DMS 273 (cell line): Measurements from ENCODE around the gene FAM3A.

Experiments used
- DNase-seq: peaks from one replicate; lab custom pipeline; 2025; ENCODE audit not compliant: unreplicated experiment; lab: John Stamatoyannopoulos, UW

The FAM3A gene

DNA sequence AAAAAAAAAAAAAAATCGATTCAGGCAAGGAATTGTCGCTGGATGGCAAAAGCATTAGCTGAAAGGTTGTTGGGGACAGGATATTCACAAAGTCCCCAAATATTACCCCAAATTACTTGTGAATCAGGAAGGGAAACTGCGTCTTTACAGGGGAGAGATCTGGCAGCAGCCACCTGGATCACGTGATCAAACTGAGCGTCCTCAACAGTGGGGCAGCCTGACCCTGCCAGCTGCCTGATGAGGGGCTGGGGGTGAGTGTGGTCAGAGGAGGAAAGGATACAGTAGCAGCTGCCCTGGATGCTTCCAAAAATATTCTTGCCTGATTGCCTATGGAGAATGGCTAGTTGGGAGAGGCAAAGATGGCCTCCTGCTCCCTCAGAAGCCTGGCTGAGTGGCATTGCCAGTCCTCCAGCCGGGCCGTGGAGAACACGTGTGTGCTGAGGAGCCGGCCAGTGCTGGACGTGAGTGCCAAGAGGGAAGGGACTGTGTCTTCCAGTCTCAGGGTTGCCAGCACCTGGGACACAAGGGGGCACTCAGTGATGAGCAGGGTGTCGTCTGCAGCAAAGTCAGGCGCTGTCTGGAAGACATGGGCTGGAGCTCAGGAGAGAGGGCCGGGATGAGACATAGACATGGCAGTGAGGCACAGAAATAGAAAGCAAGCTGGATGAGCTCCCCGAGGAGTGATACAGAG, 34.0 kb downstream of the FAM3A start:
- no peak for DNase-seq

DNA sequence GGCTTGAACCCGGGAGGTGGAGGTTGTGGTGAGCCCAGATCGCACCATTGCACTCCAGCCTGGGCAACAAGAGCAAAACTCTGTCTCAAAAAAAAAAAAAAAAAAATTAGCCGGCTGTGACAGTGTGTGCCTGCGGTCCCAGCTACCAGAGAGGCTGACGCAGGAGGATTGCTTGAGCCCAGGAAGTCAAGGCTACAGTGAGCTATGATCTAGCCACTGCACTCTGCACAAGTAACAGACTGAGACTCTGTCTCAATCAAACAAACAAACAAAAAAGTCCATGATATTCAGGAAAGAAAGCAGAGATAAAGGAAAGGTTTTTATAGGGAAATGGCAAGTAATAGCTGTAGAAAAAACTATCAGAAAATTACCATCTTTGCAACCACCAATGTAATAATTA, 34.8 kb downstream of the FAM3A start:
- DNase-seq: no peak

DNA sequence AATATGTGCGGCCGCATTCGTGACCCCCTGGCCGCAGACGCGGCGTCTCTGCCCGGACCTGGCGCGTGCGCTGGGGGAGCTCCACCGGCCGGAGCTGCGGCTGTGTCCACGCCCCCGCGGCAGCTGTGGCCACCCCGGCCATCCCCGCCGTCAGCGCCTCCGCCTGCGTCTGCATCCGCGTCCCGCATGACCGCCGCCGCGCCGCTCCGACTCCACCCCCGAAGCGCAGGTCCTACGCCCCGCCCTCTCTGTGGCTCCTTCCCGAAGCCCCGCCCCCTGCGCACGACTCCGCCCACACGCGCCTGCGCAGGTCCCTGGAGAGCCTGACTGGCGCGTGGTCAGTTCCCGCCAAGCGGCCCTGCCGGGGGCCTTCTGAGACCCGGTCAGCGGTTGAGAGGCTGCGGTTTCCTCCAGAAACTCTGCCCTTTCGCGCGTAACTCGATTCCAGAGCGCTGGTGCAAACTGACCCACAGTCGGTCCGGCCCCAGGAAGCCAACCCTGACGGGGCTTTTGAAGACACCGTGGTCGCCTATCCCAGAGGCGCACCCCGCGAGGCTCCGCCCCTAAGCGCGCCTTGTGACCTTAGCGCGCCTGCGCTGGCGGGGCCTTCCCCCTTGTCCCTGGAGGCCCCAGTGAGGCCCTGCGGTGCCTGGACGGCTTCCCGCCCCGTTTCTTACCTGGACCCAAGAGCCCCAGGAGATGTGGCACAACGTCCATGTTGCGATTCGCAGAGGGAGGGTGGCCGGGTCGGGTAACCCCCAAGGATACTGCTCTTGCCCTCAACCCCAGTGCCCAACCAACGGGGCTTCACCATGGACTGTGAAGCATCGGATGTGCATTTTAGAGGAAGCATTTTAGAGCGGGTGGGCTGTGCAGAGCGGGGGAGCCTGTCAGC, 37.1 kb downstream of the FAM3A start, which contains the start of gene LAGE3:
Gene LAGE3, minus strand, starts transcription at position 554 of the 895 bp plus-strand sequence. Its CDS starts 366 bp downstream, at position 188.
- DNase-seq: peak; percentile 93

DNA sequence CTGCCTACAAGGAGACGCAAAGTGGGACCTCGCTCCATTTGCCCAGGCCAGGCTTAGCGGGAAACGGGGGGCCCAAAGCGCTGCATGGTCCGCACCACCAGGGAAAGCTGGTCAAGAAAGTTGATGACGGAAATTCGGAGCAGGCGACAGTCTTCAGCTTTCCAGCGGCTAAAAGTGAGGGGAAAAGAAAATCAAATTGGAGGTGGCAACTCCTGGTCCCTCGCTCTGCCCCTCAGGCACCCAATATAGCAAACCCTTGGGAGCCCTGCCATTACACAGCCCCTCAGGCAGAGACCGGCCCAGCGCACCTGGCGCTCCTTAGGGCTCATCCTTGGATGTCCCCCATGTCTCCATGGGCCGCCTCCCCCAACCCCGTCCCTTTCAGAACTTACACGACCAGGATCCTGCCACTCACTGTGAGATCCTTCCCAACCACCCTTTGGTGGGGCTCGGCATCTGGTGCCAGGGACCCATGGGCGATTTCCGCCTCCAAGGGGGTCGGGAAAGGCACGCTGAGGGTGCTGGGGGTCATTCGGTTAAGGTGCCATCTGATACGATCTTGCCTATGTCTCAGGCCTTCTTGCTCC, 38.0 kb downstream of the FAM3A start:
- DNase-seq: no peak

DNA sequence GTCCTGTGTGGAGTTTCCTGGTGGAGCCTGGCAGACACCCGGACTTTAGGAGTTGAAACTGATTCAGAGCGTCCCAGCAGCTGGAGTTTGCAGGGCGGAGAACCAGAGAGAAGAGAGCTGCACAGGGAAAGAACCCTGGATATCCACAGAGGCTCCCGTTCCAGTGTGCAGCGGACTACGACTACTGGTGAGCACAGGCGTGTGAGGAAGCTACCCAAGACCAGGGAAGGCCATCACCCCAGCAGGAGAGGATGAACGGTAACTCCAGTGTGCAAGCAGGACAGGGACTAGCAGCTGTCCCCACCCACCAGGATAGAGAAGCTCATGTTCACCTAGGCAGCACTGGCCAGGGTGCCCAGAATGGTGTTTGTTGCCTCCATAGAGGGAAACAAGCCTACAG, 39.2 kb downstream of the FAM3A start:
- DNase-seq: no peak

DNA sequence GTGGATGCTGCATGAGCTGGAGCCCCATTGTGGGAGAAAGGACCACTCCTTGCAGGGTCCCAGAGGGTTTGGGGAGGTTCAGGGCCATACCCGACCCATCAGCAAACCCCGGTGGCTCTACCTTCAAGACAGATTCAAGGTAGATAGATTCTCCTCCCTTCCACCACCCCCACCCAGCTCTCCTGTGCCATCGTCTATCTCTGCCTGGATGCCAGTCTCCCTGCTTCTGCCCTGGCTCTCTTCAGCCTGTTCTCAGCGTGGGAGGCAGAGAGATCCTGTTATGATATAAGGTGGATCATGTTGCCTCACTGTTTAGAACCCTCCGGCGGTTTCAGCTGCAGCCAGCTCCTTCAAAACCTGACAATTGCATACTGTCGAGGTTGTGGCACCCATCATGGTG, 42.3 kb downstream of the FAM3A start:
- no peak for DNase-seq

DNA sequence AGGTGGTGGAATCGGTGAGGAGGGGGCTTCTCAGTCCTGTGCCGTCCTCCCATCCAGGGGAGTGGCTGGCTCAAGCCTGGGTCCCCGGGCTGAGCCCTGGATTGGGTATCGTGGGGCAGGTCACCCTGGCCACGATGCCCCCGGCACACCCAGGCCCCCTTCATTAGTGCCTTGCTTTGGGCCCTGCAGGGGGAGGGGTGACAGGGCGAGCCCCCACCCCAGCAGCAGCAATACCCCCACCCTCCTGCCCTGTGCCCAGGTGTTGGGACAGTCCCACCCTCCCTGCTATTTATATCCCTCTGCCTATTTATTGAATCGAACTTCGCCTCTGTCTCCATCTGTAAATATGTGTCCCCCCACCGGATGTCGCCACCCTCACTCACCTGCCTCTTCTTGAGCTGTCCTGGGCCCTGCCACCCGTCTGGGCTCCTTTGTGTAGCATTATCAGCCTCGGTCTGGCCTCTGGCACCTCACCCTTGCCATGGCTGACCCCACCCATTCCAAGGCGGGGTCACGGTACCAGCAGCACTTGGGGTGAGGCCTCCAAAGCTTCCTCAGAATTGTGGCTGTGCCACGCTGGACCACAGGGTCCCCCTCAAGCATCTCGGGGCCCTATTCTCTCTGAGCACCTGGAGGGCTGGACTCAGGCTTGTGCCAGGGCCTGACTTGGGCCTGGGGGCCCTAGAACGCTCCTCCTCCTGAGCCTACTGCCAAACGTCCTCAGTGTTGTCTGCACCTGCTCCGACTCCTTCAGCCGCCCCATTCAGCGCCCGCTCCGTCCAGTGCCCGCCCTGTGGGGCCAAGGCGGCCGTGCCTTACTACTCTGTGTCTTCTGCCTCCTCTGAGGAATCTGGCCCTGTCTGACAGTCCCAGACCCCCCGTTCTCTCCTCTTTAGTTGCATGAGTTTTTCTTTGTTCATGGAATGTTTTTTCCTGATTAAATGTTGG, 43.1 kb downstream of the FAM3A start:
- DNase-seq: no peak

DNA sequence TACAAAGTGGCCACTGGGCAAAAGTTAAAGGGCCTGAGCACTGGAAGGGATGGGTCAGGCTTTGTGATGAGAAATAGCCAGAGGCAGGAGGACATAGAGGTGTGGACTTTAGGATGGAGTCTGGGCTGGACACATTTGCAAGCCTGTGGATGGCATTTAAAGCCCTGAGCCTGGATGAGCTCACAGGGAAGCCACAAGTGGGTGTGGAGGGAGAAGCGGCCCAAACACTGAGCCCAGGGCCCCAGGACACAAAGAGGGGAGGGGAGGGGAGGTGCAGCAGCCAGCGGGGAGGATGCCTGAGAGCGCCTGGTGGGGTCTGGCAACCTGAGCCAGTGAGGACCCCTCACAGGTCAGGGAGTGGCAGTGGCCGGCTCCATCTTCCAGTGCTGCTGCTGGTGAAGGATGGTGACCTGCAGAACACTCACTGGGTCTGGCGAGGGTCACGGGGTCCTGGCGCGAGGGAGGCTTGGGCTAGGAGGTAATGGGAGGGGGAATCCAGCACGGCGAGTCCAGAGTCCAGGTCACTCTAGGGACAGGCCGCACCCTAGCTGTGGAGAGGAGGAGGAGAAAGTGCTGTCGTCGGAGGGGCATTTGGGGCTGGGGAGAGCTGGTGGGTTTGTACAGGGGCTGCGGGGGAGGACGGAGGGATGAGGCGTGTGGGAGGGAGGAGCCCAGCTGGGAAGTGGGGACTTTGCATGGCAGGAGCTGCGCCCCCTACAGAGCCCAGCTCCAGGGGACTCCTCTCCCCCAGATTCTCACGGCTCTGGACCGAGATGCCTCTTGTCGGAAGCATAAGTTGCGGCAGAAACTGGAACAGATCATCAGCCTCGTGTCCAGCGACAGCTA, 44.0 kb downstream of the FAM3A start:
- DNase-seq: no peak

DNA sequence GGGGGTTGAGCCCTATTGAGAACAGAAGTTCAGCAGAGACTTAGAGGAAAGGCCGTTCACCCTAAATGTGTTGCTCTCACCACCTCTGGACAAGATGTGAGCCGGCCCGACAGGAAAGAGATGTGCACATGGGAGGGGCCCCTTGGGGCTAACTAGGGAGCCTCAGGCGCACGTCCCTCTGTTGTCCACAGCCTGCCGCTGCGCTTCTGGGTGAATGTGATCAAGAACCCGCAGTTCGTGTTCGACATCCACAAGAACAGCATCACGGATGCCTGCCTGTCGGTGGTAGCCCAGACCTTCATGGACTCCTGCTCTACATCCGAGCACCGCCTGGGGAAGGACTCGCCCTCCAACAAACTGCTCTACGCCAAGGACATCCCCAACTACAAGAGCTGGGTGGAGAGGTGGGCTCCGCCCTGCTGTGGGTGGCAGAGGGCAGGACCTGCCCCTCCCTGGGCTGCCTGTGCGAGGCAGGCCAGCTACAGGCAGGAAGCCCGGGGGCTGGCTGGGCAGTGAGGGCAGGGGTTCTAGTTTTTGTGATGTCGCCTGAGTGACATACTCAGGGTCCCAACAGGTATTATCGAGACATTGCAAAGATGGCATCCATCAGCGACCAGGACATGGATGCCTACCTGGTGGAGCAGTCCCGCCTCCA, 45.0 kb downstream of the FAM3A start:
- no peak for DNase-seq

DNA sequence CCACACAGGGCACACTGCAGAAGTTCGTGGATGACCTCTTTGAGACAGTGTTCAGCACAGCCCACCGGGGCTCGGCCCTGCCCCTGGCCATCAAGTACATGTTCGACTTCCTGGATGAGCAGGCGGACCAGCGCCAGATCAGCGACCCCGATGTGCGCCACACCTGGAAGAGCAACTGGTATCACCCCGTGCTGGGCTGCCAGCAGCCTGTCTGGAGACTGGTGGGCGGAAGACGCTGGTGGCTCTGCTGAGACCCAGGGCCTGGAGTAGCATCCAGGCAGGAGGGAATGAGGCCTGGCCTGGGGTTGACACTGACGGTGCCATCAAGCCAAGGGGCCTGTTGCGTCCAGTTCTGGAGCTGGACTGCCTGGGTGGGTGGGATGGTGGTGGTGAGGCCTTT, 45.6 kb downstream of the FAM3A start:
- no peak for DNase-seq

DNA sequence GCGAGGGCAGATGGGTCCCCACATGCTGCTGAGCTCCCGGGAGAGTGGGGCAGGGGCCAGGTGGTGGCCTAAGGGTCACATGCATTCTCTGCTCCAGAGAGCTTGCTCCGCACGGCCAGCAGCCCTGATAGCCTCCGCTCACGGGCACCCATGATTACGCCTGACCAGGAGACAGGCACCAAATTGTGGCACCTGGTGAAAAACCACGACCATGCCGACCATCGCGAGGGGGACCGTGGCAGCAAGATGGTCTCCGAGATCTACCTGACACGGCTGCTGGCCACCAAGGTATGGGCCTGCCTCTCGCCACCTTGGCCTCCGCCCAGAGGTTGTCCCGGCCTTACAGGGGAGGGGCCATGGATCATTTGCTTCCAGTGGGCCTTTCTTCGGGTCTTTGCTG, 46.2 kb downstream of the FAM3A start:
- DNase-seq: no peak

DNA sequence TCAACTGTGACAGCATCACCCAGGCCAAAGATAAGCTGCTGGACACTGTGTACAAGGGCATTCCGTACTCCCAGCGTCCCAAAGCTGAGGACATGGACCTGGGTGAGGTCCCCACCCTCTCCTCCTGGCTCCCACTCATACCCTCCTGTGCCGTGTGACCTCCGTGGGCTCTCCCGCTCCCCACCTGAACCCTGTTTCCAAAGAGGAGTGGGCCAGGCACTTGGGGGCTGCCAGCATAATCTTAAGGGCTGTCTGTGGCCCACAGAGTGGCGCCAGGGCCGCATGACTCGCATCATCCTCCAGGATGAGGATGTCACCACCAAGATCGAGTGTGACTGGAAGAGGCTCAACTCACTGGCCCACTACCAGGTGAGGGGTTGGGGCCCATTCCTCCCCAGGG, 46.9 kb downstream of the FAM3A start:
- DNase-seq: no peak

DNA sequence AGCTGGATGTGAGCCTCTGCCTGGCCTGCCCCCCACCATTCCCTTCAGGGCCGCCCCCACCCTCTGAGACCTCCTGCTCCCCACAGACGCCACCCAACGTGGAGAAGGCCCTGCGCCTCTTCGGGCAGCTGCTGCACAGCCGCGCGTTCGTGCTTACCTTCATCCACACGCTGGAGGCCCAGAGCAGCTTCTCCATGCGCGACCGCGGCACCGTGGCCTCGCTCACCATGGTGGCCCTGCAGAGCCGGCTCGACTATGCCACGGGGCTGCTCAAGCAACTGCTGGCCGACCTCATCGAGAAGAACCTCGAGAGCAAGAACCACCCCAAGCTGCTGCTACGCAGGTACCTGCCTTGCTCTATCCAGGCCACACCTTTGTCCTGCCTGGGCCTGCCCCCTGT, 47.8 kb downstream of the FAM3A start:
- DNase-seq: no peak

DNA sequence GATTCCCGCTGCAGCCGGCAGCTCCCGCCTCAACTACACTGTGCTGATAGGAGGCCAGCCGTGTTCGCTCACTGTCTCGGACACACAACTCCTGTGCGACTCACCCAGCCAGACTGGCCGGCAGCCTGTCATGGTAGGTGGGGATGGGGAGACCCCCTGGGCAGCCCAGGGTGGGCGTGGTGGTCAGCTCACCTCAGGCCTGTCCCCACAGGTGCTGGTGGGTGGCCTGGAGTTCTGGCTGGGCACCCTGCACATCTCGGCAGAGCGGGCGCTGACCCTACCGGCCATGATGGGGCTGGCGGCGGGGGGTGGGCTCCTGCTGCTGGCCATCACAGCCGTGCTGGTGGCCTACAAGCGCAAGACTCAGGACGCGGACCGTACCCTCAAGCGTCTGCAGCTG, 48.5 kb downstream of the FAM3A start:
- no peak for DNase-seq

DNA sequence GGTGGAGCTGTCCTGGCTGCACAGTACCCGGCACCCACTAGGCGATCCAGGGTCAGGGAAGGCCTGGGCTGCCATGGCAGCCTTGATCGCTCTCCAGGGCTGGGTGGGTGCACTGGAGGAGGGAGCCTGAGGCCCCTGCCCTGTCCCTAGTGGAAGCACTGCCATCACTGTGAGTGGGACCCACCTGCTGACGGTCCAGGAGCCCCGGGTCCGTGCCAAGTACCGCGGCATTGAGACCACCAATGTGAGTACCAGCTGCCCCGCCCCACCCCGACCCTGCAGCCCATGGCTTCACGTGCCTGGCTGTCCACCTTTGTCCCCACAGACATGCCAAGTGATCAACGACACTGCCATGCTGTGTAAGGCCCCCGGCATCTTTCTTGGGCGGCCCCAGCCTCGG, 49.1 kb downstream of the FAM3A start:
- no peak for DNase-seq

DNA sequence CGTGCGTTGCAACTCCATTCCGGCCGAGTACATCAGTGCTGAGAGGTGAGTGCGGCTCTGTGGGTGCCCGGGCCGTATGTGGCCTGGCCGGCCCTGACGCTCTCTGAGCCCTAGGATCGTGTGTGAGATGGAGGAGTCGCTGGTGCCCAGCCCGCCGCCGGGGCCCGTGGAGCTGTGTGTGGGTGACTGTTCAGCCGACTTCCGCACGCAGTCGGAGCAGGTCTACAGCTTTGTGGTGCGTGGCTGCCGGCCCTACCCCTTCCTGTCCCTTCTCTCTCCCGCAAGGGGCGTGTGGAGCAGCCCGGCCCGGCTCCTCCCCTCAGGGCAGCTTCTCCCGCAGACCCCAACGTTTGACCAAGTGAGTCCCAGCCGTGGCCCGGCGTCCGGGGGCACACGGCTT, 50.0 kb downstream of the FAM3A start:
- no peak for DNase-seq

DNA sequence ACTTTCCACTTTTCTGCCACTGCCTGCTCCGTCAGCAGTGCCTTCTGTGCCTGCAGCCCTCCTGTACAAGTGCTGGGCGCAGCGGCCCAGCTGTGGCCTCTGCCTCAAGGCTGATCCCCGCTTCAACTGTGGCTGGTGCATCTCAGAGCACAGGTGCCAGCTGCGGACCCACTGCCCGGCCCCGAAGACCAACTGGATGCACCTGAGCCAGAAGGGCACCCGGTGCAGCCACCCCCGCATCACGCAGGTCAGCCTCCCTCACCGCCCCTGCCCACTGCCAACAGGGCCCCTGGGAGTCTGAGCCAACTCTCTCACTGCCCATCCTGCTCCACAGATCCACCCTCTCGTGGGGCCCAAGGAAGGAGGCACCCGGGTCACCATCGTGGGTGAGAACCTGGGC, 50.4 kb downstream of the FAM3A start:
- DNase-seq: no peak

DNA sequence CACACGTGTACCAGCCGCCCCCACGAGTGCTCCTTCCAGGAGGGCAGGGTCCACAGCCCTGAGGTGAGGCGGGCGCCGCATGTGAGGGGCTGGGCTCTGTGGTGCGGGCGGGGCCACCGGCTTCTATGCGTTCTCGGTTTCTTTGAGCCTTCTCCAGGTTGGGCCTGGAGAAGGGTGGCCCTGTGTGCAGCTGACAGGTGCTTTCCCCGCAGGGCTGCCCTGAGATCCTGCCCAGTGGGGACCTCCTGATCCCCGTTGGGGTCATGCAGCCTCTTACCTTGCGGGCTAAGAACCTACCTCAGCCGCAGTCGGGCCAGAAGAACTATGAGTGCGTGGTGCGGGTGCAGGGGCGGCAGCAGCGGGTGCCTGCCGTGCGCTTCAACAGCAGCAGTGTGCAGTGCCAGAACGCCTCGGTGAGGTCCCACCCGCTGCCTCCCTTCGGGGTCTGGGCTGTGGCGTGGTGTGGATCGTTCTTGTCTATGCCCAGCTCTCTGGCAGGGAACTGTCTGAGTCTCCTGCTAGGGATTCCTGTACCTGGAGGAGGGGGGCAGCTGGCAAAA, 51.1 kb downstream of the FAM3A start:
- DNase-seq: no peak

DNA sequence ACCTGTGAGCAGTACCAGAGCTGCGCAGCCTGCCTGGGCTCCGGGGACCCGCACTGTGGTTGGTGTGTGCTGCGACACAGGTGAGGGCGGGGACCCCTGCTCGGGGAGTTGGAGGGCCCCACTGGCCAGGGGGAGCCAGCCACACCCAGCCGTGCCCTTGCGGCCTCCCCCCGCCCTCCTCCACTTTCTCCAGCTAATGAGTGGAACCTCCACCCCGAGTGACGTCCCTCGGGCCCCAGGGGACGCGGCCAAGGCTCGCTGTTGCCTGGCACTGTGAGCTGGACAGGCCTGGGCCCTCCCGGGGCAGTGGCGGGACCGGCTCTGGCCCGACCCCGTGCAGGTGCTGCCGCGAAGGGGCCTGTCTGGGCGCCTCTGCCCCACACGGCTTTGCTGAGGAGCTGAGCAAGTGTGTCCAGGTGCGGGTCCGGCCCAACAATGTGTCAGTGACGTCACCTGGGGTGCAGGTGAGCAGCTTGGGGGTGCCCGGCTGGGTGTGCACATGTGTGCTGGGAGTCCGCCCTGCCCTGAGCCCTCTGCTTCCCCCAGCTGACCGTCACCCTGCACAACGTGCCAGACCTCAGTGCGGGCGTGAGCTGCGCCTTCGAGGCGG, 52.3 kb downstream of the FAM3A start:
- DNase-seq: no peak
